SK-N-SH treated with all-trans-retinoic acid at 6 μM for 48 hours (cell line): ENCODE data around the gene LRFN2.

Source experiments
- ATAC-seq: fragments of 200-7000 bp; cut with Tn5 transposase; 3 replicates; pipeline ENCODE4 v1.9.1; 2020; ENCODE audit warnings: mild to moderate bottlenecking, moderate library complexity
- ARNTL ChIP-seq: fragments of 450-650 bp; formaldehyde crosslinking; IDR thresholded peaks from 2 replicates; pipeline ENCODE4 v1.5.0; 2020; ENCODE audit warnings: low read depth, mild to moderate bottlenecking, moderate library complexity, borderline replicate concordance
- BACH2 ChIP-seq: fragments of 250-450 bp; sonication (Bioruptor Pico); IDR thresholded peaks from 2 replicates; pipeline ENCODE4 v1.9.0; 2021; ENCODE audit warnings: mild to moderate bottlenecking, borderline replicate concordance
- CSRNP3 ChIP-seq: fragments of 250-450 bp; sonication (Bioruptor Pico); IDR thresholded peaks from 2 replicates; pipeline ENCODE4 v1.5.1; 2021; ENCODE audit warnings: mild to moderate bottlenecking, moderate library complexity
- ESRRG ChIP-seq: fragments of 250-450 bp; sonication (Bioruptor Pico); IDR thresholded peaks from 2 replicates; pipeline ENCODE4 v1.6.1; 2021; ENCODE audit warnings: mild to moderate bottlenecking
- ISL1 ChIP-seq: fragments of 250-450 bp; sonication (Bioruptor Pico); IDR thresholded peaks from 2 replicates; pipeline ENCODE4 v2.1.2; 2022; ENCODE audit warnings: mild to moderate bottlenecking, moderate library complexity
- PPARA ChIP-seq: fragments of 250-450 bp; sonication (Bioruptor Pico); IDR thresholded peaks from 2 replicates; pipeline ENCODE4 v1.5.0; 2020; ENCODE audit warnings: mild to moderate bottlenecking, borderline replicate concordance
- TCF4 ChIP-seq: fragments of 250-450 bp; sonication (Bioruptor Pico); IDR thresholded peaks from 2 replicates; pipeline ENCODE4 v1.8.0; 2021; ENCODE audit warnings: mild to moderate bottlenecking, moderate library complexity, borderline replicate concordance
- TOX ChIP-seq: fragments of 250-450 bp; sonication (Bioruptor Pico); IDR thresholded peaks from 2 replicates; pipeline ENCODE4 v1.8.0; 2021; ENCODE audit warnings: mild to moderate bottlenecking, moderate library complexity, borderline replicate concordance
- ZFP30 ChIP-seq: fragments of 450-650 bp; formaldehyde crosslinking; IDR thresholded peaks from 2 replicates; pipeline ENCODE4 v1.5.0; 2022; ENCODE audit warnings: mild to moderate bottlenecking, moderate library complexity
- ZNF70 ChIP-seq: fragments of 450-650 bp; formaldehyde crosslinking; IDR thresholded peaks from 2 replicates; pipeline ENCODE4 v1.5.0; 2020; ENCODE audit warnings: mild to moderate bottlenecking, moderate library complexity
- ZNF8 ChIP-seq: fragments of 450-650 bp; formaldehyde crosslinking; IDR thresholded peaks from 2 replicates; pipeline ENCODE4 v1.5.0; 2020; ENCODE audit warnings: mild to moderate bottlenecking, moderate library complexity
- TF ChIP-seq, protein P1 (sequence below): fragments of 250-450 bp; sonication (Bioruptor Pico); IDR thresholded peaks from 2 replicates; pipeline ENCODE4 v1.5.0; 2020; ENCODE audit warnings: mild to moderate bottlenecking, moderate library complexity
- TF ChIP-seq, protein P2 (sequence below): fragments of 250-450 bp; sonication (Bioruptor Pico); IDR thresholded peaks from 2 replicates; pipeline ENCODE4 v1.5.1; 2020; ENCODE audit warnings: low read depth, mild to moderate bottlenecking, moderate library complexity
- TF ChIP-seq, protein P3 (sequence below): fragments of 250-450 bp; sonication (Bioruptor Pico); IDR thresholded peaks from 2 replicates; pipeline ENCODE4 v1.8.0; 2020; ENCODE audit warnings: mild to moderate bottlenecking, moderate library complexity, borderline replicate concordance
- TF ChIP-seq, protein P4 (sequence below): fragments of 250-450 bp; sonication (Bioruptor Pico); IDR thresholded peaks from 2 replicates; pipeline ENCODE4 v1.8.0; 2021; ENCODE audit warnings: low read depth, mild to moderate bottlenecking, moderate library complexity, borderline replicate concordance

The LRFN2 gene

DNA sequence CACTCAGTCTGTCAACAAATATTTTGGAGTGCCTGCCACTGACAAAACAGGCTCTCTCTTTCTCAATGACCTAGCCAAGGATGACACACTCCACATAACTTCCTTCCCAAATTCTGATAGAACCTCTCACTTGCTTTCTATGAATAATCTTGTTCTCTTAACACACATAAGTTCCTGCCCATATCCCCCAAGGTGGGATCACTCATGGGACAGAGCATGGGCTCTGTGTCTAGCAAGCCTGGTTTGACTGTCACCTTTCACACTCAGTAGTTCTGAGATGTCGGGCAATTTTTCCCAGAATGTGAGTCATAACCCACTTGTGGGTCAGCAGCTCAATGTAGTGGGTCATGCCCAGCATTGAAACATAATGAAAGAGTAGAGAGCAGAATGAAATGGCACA lies 78.1 kb downstream of the LRFN2 start (continued):
- TF ChIP-seq ZFP30 (CRISPR knock-in tag): no peak

GRCh38 chr6:40506954-40507353 lies 80.2 kb downstream of the LRFN2 start:
- no peak for TF ChIP-seq ZNF70 (CRISPR knock-in tag)
- no peak for TF ChIP-seq TCF4
- no peak for TF ChIP-seq TOX (CRISPR knock-in tag)
- TF ChIP-seq ZNF8 (CRISPR knock-in tag): no peak
- TF ChIP-seq, protein P1, sequence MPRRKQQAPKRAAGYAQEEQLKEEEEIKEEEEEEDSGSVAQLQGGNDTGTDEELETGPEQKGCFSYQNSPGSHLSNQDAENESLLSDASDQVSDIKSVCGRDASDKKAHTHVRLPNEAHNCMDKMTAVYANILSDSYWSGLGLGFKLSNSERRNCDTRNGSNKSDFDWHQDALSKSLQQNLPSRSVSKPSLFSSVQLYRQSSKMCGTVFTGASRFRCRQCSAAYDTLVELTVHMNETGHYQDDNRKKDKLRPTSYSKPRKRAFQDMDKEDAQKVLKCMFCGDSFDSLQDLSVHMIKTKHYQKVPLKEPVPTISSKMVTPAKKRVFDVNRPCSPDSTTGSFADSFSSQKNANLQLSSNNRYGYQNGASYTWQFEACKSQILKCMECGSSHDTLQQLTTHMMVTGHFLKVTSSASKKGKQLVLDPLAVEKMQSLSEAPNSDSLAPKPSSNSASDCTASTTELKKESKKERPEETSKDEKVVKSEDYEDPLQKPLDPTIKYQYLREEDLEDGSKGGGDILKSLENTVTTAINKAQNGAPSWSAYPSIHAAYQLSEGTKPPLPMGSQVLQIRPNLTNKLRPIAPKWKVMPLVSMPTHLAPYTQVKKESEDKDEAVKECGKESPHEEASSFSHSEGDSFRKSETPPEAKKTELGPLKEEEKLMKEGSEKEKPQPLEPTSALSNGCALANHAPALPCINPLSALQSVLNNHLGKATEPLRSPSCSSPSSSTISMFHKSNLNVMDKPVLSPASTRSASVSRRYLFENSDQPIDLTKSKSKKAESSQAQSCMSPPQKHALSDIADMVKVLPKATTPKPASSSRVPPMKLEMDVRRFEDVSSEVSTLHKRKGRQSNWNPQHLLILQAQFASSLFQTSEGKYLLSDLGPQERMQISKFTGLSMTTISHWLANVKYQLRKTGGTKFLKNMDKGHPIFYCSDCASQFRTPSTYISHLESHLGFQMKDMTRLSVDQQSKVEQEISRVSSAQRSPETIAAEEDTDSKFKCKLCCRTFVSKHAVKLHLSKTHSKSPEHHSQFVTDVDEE (CRISPR knock-in tag): no peak
- no peak for TF ChIP-seq CSRNP3 (CRISPR knock-in tag)
- TF ChIP-seq, protein P2, sequence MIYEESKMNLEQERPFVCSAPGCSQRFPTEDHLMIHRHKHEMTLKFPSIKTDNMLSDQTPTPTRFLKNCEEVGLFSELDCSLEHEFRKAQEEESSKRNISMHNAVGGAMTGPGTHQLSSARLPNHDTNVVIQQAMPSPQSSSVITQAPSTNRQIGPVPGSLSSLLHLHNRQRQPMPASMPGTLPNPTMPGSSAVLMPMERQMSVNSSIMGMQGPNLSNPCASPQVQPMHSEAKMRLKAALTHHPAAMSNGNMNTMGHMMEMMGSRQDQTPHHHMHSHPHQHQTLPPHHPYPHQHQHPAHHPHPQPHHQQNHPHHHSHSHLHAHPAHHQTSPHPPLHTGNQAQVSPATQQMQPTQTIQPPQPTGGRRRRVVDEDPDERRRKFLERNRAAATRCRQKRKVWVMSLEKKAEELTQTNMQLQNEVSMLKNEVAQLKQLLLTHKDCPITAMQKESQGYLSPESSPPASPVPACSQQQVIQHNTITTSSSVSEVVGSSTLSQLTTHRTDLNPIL (CRISPR knock-in tag): no peak
- TF ChIP-seq ESRRG: no peak
- TF ChIP-seq, protein P3, sequence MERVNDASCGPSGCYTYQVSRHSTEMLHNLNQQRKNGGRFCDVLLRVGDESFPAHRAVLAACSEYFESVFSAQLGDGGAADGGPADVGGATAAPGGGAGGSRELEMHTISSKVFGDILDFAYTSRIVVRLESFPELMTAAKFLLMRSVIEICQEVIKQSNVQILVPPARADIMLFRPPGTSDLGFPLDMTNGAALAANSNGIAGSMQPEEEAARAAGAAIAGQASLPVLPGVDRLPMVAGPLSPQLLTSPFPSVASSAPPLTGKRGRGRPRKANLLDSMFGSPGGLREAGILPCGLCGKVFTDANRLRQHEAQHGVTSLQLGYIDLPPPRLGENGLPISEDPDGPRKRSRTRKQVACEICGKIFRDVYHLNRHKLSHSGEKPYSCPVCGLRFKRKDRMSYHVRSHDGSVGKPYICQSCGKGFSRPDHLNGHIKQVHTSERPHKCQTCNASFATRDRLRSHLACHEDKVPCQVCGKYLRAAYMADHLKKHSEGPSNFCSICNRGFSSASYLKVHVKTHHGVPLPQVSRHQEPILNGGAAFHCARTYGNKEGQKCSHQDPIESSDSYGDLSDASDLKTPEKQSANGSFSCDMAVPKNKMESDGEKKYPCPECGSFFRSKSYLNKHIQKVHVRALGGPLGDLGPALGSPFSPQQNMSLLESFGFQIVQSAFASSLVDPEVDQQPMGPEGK (CRISPR knock-in tag): no peak
- no peak for TF ChIP-seq BACH2 (CRISPR knock-in tag)
- no peak for TF ChIP-seq PPARA (CRISPR knock-in tag)
- no peak for TF ChIP-seq ISL1
- no peak for TF ChIP-seq ARNTL
- TF ChIP-seq, protein P4, sequence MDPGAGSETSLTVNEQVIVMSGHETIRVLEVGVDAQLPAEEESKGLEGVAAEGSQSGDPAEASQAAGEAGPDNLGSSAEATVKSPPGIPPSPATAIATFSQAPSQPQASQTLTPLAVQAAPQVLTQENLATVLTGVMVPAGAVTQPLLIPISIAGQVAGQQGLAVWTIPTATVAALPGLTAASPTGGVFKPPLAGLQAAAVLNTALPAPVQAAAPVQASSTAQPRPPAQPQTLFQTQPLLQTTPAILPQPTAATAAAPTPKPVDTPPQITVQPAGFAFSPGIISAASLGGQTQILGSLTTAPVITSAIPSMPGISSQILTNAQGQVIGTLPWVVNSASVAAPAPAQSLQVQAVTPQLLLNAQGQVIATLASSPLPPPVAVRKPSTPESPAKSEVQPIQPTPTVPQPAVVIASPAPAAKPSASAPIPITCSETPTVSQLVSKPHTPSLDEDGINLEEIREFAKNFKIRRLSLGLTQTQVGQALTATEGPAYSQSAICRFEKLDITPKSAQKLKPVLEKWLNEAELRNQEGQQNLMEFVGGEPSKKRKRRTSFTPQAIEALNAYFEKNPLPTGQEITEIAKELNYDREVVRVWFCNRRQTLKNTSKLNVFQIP (CRISPR knock-in tag): no peak
- ATAC-seq: no peak

GRCh38 chr6:40505191-40505810 lies 81.9 kb downstream of the LRFN2 start:
- TF ChIP-seq, protein P3 (CRISPR knock-in tag): no peak
- TF ChIP-seq TCF4 (no peak), CSRNP3 (CRISPR knock-in tag) (no peak)
- ATAC-seq: no peak
